Hepatocyte (in vitro differentiated cells): ENCODE measurements around the gene SESN1. TPM values are rescaled to one million over a fixed set of nuclear protein-coding genes. Genes with fewer than 3 reads are reported as not detected.
"Not testable (repeated sequence)": the region's sequence is repeated elsewhere in the genome, so short reads cannot be mapped to it uniquely, and the experiment has no call there.

Experiments
- DNase-seq: peaks from one replicate; pipeline ENCODE4 v3.0.0-alpha.2; 2016; ENCODE audit warnings: low spot score
- H2AFZ ChIP-seq: fragments of 200-600 bp; sonication (generic); 2 replicates; pipeline ENCODE4 v1.6.0; 2016; ENCODE audit warnings: antibody characterized with exemption, mild to moderate bottlenecking
- H3K27ac ChIP-seq: fragments of 200-600 bp; sonication (generic); 2 replicates; pipeline ENCODE4 v1.5.1; 2016; ENCODE audit warnings: mild to moderate bottlenecking
- H3K27me3 ChIP-seq: fragments of 200-600 bp; sonication (generic); 2 replicates; pipeline ENCODE4 v1.6.1; 2016
- H3K36me3 ChIP-seq: fragments of 200-600 bp; sonication (generic); replicated peaks from 2 replicates; pipeline ENCODE4 v1.5.1; 2016; ENCODE audit warnings: low read depth; ENCODE audit not compliant: insufficient read depth
- H3K4me1 ChIP-seq: fragments of 200-600 bp; sonication (generic); 2 replicates; pipeline ENCODE4 v1.5.1; 2016; ENCODE audit warnings: mild to moderate bottlenecking, moderate library complexity; ENCODE audit not compliant: insufficient read depth
- H3K4me2 ChIP-seq: fragments of 200-600 bp; sonication (generic); 2 replicates; pipeline ENCODE4 v1.6.0; 2016
- H3K4me3 ChIP-seq: fragments of 200-600 bp; sonication (generic); 2 replicates; pipeline ENCODE4 v1.5.1; 2016; ENCODE audit warnings: mild to moderate bottlenecking
- H3K79me2 ChIP-seq: fragments of 200-600 bp; sonication (generic); 2 replicates; pipeline ENCODE4 v1.6.0; 2017; ENCODE audit warnings: mild to moderate bottlenecking
- H3K9me2 ChIP-seq: fragments of 200-600 bp; sonication (generic); replicated peaks from 2 replicates; pipeline ENCODE4 v1.6.0; 2017; ENCODE audit warnings: mild to moderate bottlenecking; ENCODE audit not compliant: insufficient read depth
- H3K9me3 ChIP-seq: fragments of 200-600 bp; sonication (generic); 2 replicates; pipeline ENCODE4 v1.5.1; 2016; ENCODE audit warnings: low read depth, mild to moderate bottlenecking
- H4K20me1 ChIP-seq: fragments of 200-600 bp; sonication (generic); 2 replicates; pipeline ENCODE4 v1.6.0; 2016; ENCODE audit warnings: mild to moderate bottlenecking; ENCODE audit not compliant: insufficient read depth, poor library complexity, severe bottlenecking
- CTCF ChIP-seq: fragments of 200-600 bp; sonication (generic); IDR thresholded peaks from 2 replicates; pipeline ENCODE4 v1.5.1; 2016; ENCODE audit warnings: antibody characterized with exemption, mild to moderate bottlenecking; ENCODE audit not compliant: poor library complexity
- EZH2 ChIP-seq: fragments of 200-600 bp; sonication (generic); IDR thresholded peaks from 2 replicates; pipeline ENCODE4 v1.6.1; 2016; ENCODE audit warnings: antibody characterized with exemption, mild to moderate bottlenecking, borderline replicate concordance
- EZH2phosphoT487 ChIP-seq: fragments of 200-600 bp; sonication (generic); IDR thresholded peaks from one replicate; pipeline ENCODE4 v1.6.1; 2018; ENCODE audit warnings: antibody characterized with exemption, mild to moderate bottlenecking, low read depth, moderate library complexity; ENCODE audit not compliant: unreplicated experiment, severe bottlenecking
- WGBS: methylation state at CpG from one replicate; pipeline ENCODE4 v1.1.6; 2016; ENCODE audit warnings: low lambda C conversion rate; ENCODE audit errors: missing lambda C conversion rate; 5-methylcytosine and 5-hydroxymethylcytosine counted together
- polyA plus RNA-seq: library from polyadenylated mRNA; unstranded; fragments of >200 nt; fragmentation: Nextera tagmentation; extraction: Ambion mirVana; gene quantifications from 2 replicates; pipeline ENCODE4 v1.2.1, GENCODE V29; 2016
- total RNA-seq: library from RNA; depleted of rRNA; stranded (reverse); fragments of >200 nt; gene quantifications from 2 replicates; pipeline ENCODE4 v1.2.3, GENCODE V29; 2014

The SESN1 gene
- total and polyA plus RNA-seq, 2 experiments from 2014 or later: 29.1 to 59.1 TPM

GRCh38 chr6:108985301-108985700, 109.3 kb downstream of the SESN1 start:
- Histone ChIP-seq H3K9me3 (no peaks in the 10 kb centered on the region), H3K9me2 (no peaks in the 10 kb centered on the region), H2AFZ (no peak overlapping the region), H3K4me1 (peaks cover 17% of the 10 kb centered on the region), H3K4me2 (no peak overlapping the region), H3K36me3 (no peaks in the 10 kb centered on the region), H3K27ac (no peak overlapping the region), H3K4me3 (no peak overlapping the region), H3K79me2 (no peaks in the 10 kb centered on the region), H3K27me3 (no peaks in the 10 kb centered on the region), H4K20me1 (no peaks in the 10 kb centered on the region)
- no peak for DNase-seq
- TF ChIP-seq EZH2: no peak
- no peak for TF ChIP-seq CTCF

DNA sequence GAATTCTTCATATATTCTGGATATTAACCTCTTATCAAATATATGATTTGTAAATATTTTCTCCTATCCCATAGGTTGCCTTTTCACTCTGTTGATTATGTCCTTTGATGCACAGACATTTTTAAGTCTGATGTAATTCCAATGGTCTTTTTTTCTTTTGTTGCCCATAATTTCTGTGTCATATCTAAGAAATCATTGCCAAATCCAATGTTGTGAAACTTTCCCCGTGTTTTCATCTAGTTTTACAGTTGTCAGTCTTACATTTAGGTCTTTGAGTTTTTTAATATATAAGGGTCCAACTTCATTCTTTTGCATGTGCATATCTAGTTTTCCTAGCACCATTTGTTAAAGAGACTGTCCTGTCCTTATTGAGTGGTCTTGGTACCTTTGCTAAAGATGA, 111.5 kb downstream of the SESN1 start:
- Histone ChIP-seq H3K27ac (no peak overlapping the region), H4K20me1 (no peaks in the 10 kb centered on the region), H3K9me3 (no peaks in the 10 kb centered on the region), H3K4me3 (no peak overlapping the region), H2AFZ (no peak overlapping the region), H3K79me2 (no peaks in the 10 kb centered on the region), H3K4me1 (no peaks in the 10 kb centered on the region), H3K27me3 (no peaks in the 10 kb centered on the region), H3K9me2 (no peaks in the 10 kb centered on the region), H3K36me3 (no peaks in the 10 kb centered on the region), H3K4me2 (no peak overlapping the region)
- no peak for TF ChIP-seq EZH2
- no peak for DNase-seq
- WGBS: 95% methylated on average over 1 of the region's 1 CpG

DNA sequence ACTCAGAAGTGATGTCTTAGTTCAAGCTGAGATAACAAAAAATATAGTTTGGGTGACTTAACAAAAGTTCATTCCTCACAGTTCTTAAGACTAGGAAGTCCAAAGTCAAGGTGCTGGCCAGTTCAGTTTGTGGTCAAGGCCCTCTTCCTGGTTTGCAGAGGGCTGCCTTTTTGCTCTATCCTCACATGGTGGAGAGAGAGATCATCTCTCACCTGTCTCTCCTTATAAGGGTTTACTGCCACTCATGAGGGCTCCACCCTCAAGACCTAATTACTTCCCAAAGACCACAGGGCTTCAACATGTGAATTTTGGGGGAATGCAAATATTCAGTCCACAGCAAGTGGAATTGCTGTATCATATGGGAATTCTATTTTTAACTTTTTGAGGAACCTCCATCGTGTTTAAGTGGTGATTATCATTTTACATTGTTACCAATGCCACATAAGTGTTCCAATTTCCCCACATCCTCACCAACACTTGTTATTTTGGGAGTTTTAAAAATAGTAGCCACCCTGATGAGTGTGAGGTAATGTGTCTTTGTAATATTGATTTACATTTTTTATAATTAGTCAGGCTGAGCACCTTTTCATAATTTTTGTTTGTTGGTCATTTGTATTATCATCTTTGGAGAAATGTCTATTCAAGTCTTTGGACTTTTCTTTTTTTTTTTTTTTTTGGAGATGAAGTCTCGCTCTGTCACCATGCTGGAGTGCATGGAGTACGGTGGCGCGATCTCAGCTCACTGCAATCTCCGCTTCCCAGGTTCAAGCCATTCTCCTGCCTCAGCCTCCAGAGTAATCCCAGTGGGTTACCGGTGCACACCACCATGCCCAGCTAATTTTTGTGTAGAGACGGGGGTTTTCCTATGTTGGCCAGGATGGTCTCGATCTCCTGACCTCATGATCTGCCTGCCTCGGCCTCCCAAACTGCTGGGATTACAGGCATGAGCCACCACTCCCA, 112.2 kb downstream of the SESN1 start:
- Histone ChIP-seq H3K4me1 (no peaks in the 10 kb centered on the region), H3K27ac (no peak overlapping the region), H3K36me3 (no peaks in the 10 kb centered on the region), H3K27me3 (no peaks in the 10 kb centered on the region), H3K9me2 (no peaks in the 10 kb centered on the region), H3K79me2 (no peaks in the 10 kb centered on the region), H2AFZ (no peak overlapping the region), H4K20me1 (no peaks in the 10 kb centered on the region), H3K4me3 (no peak overlapping the region), H3K9me3 (no peaks in the 10 kb centered on the region), H3K4me2 (no peak overlapping the region)
- DNase-seq: no peak
- WGBS: 98% methylated on average over 10 of the region's 10 CpGs
- TF ChIP-seq EZH2phosphoT487: no peak
- no peak for TF ChIP-seq CTCF
- no peak for TF ChIP-seq EZH2

GRCh38 chr6:108978638-108979037, 116.0 kb downstream of the SESN1 start:
- not testable (repeated sequence) for H3K4me1 ChIP-seq, DNase-seq, H3K27me3 ChIP-seq, H3K4me2 ChIP-seq, H3K9me2 ChIP-seq, H4K20me1 ChIP-seq, H3K9me3 ChIP-seq, H3K4me3 ChIP-seq, H3K79me2 ChIP-seq, H3K27ac ChIP-seq, H3K36me3 ChIP-seq, H2AFZ ChIP-seq
- WGBS: 94% methylated on average over 1 of the region's 1 CpG
